IgD-negative memory B cell (primary cell): ENCODE results near the gene CCDC93. TPM values are rescaled to one million over a fixed set of nuclear protein-coding genes. Genes with fewer than 3 reads are reported as not detected.

Source experiments
- H3K27ac Mint-ChIP-seq, 3 donors: one replicate each; pipeline ENCODE4 v1.8.0; 2020 to 2022; ENCODE audit warnings: mild to moderate bottlenecking in 3 of 3, mixed read lengths in 3 of 3, moderate library complexity in 1 of 3
- H3K27me3 Mint-ChIP-seq: one replicate; pipeline ENCODE4 v1.8.0; 2021; ENCODE audit warnings: mixed read lengths
- H3K36me3 Mint-ChIP-seq: one replicate; pipeline ENCODE4 v1.8.0; 2020; ENCODE audit warnings: mild to moderate bottlenecking, mixed read lengths
- H3K4me1 Mint-ChIP-seq, 3 donors: one replicate each; pipeline ENCODE4 v1.8.0; 2020 to 2022; ENCODE audit warnings: mixed read lengths in 3 of 3, mild to moderate bottlenecking in 1 of 3
- H3K4me3 Mint-ChIP-seq, 4 donors: one replicate each; pipeline ENCODE4 v1.8.0; 2020 to 2022; ENCODE audit warnings: mild to moderate bottlenecking in 4 of 4, mixed read lengths in 4 of 4, moderate library complexity in 3 of 4
- H3K9me3 Mint-ChIP-seq, 3 donors: one replicate each; pipeline ENCODE4 v1.8.0; 2020 to 2021; ENCODE audit warnings: mixed read lengths in 3 of 3, mild to moderate bottlenecking in 1 of 3
- polyA plus RNA-seq: library from polyadenylated mRNA; unstranded; fragments of 300-500 nt; fragmentation: Illumina TruSeq; gene quantifications from one replicate; pipeline ENCODE4 v1.2.3, GENCODE V29; 2021

CCDC93 gene
- polyA plus RNA-seq, 1 donor from 2014 or later: 11.7 TPM

DNA sequence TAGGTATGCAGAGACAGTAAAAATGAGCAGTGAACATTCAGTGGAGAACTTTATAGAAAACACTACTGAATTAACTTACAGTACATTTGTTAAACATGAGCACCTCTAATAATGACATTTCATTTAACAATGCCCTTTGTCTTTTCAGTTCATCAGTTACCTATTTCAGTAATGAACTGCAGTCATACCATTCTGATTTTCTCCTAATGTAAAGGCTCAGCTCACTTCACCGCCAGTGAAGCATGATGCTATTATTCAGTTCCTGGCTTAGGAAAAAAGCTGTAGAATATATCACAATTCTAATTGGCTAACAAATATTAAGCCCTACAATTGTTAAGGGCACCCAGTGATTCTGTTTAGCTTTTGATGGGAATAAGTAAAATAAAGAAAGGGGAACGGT, 37.1 kb upstream of the CCDC93 start:
- H3K9me3 Mint-ChIP-seq: no peaks in the 10 kb centered on the region
- H3K4me3 Mint-ChIP-seq: no peak overlapping the region
- peak overlapping the region in 1 of 3 donors; percentile 53 for H3K27ac Mint-ChIP-seq
- H3K27me3 Mint-ChIP-seq: peaks cover 4% of the 10 kb centered on the region
- peaks cover 14 to 26% (median 15%) of the 10 kb centered on the region in 3 donors for H3K4me1 Mint-ChIP-seq
- no peaks in the 10 kb centered on the region for H3K36me3 Mint-ChIP-seq

- Mint-ChIP-seq H3K36me3 (no peaks in the 10 kb centered on the region), H3K27me3 (peaks cover 6% of the 10 kb centered on the region), H3K27ac (no peak overlapping the region), H3K4me1 (peaks cover 8 to 21% (median 11%) of the 10 kb centered on the region in 3 donors), H3K4me3 (no peak overlapping the region), H3K9me3 (no peaks in the 10 kb centered on the region)
These were observed 36.5 kb upstream of the CCDC93 start for GRCh38 chr2:118050386-118050785.

- H3K9me3 Mint-ChIP-seq: no peaks in the 10 kb centered on the region
- no peak overlapping the region for H3K4me3 Mint-ChIP-seq
- peaks cover 7% of the 10 kb centered on the region for H3K27me3 Mint-ChIP-seq
- no peak overlapping the region for H3K27ac Mint-ChIP-seq
- H3K36me3 Mint-ChIP-seq: no peaks in the 10 kb centered on the region
- peaks cover 2 to 14% (median 5%) of the 10 kb centered on the region in 3 donors for H3K4me1 Mint-ChIP-seq
These were observed 35.9 kb upstream of the CCDC93 start for GRCh38 chr2:118049816-118050140.

GRCh38 chr2:118049140-118049815, 35.4 kb upstream of the CCDC93 start:
- Mint-ChIP-seq H3K9me3 (no peaks in the 10 kb centered on the region), H3K36me3 (peaks cover 2% of the 10 kb centered on the region), H3K4me3 (no peak overlapping the region), H3K27ac (no peak overlapping the region), H3K4me1 (peaks cover 0 to 10% (median 3%) of the 10 kb centered on the region in 3 donors), H3K27me3 (peaks cover 12% of the 10 kb centered on the region)

DNA sequence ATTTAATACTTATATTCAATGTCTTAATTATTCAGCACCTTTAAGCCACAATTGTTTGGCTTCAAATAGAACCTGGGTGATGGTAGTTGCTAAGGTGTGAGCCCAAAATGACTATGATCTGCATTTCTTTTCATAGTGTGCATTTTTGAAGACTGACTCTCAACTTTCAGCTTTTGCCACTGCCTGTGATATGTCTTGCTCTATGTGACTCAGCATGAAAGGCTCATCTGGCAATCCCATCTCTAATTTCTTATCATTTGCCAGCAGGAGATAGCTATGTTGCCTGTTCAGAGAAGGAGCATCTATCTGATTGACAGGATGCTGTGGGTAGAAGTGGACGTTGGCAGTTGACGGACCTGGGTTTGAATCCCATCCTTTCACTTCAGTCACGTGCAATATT, 34.5 kb upstream of the CCDC93 start:
- Mint-ChIP-seq H3K27ac (no peak overlapping the region), H3K4me1 (peaks cover 0 to 10% (median 3%) of the 10 kb centered on the region in 3 donors), H3K9me3 (no peaks in the 10 kb centered on the region), H3K27me3 (peaks cover 18% of the 10 kb centered on the region), H3K36me3 (peaks cover 2% of the 10 kb centered on the region), H3K4me3 (no peak overlapping the region)

GRCh38 chr2:118047380-118047826, 33.5 kb upstream of the CCDC93 start:
- Mint-ChIP-seq H3K36me3 (peaks cover 4% of the 10 kb centered on the region), H3K27ac (no peak overlapping the region), H3K4me3 (no peak overlapping the region), H3K9me3 (no peaks in the 10 kb centered on the region), H3K27me3 (peaks cover 19% of the 10 kb centered on the region), H3K4me1 (peaks cover 0 to 10% (median 3%) of the 10 kb centered on the region in 3 donors)

DNA sequence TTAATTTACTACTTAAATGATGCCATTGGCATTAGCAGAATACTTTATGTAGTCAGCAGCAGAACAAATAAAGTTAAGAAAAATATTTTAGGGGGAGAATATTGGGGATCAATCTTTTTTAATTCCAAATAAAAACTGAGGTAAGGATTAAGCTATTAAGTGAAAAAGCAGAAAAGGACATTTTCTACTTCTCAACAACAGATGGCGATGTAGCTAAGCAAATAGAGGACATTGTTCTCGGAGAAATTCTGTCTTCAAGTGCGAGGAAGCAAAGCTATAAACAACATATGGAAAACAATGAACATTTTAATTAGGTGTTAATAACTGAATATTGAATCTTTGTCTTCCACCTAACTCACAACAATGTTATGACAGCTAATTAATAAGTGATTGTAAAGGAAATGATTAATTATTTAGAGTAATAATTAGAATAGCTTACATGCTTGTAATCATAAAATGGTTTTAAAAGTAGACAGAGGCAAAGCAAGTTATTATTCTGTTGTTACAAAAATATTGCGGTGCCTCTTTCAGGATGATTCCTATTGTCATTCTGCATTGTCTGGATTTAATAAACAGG, 32.9 kb upstream of the CCDC93 start:
- Mint-ChIP-seq H3K36me3 (peaks cover 4% of the 10 kb centered on the region), H3K4me1 (peaks cover 0 to 10% (median 3%) of the 10 kb centered on the region in 3 donors), H3K4me3 (no peak overlapping the region), H3K9me3 (no peaks in the 10 kb centered on the region), H3K27me3 (peaks cover 17% of the 10 kb centered on the region), H3K27ac (no peak overlapping the region)

DNA sequence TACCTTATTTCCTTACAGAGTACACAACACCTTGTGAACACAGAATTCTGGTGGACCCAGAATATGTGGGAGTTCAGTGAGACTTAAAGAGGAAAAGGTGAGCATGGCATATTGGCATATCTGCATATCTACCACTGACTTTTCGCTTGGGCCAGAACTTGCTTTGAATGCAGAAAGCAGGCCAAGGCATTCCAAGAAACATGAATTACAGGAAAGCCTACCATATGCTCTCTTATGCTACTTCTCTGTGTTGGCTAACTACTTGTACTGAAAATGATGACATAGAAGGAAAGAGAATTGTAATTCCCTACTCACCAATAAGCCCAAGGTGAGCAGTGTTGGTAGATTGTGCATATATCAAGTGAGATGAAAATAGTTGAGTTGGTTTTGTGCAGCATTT, 31.4 kb upstream of the CCDC93 start:
- Mint-ChIP-seq H3K27ac (no peak overlapping the region), H3K4me3 (no peak overlapping the region), H3K27me3 (peaks cover 16% of the 10 kb centered on the region), H3K9me3 (no peaks in the 10 kb centered on the region), H3K4me1 (peaks cover 0 to 10% (median 3%) of the 10 kb centered on the region in 3 donors), H3K36me3 (peaks cover 4% of the 10 kb centered on the region)

DNA sequence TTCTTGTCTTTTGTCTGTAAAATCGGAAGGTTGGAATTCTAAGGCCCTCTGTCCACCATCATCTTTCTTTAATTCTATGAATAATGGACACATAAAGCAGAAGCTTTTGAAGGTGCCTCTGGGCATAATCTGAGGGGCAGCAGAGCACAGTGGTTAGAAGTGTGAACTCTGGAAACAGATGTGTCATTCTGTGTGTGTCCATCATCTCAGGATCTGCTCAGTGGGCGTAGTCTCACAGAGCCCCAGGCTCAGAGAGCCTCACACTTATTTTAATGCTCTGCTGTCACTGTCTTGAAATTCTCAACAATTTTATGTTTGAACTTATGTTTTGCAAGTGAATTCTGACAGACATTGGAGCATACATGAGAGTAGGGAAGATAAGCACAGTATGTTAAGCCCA, 31.0 kb upstream of the CCDC93 start:
- no peak overlapping the region for H3K4me3 Mint-ChIP-seq
- H3K36me3 Mint-ChIP-seq: peaks cover 4% of the 10 kb centered on the region
- peaks cover 17% of the 10 kb centered on the region for H3K27me3 Mint-ChIP-seq
- H3K4me1 Mint-ChIP-seq: peaks cover 0 to 8% (median 3%) of the 10 kb centered on the region in 3 donors
- no peaks in the 10 kb centered on the region for H3K9me3 Mint-ChIP-seq
- H3K27ac Mint-ChIP-seq: no peak overlapping the region

- H3K4me3 Mint-ChIP-seq: no peak overlapping the region
- peaks cover 4% of the 10 kb centered on the region for H3K36me3 Mint-ChIP-seq
- peaks cover 0 to 4% (median 0%) of the 10 kb centered on the region in 3 donors for H3K4me1 Mint-ChIP-seq
- no peaks in the 10 kb centered on the region for H3K9me3 Mint-ChIP-seq
- H3K27me3 Mint-ChIP-seq: peaks cover 20% of the 10 kb centered on the region
- H3K27ac Mint-ChIP-seq: no peak overlapping the region
These were observed 30.3 kb upstream of the CCDC93 start for GRCh38 chr2:118044103-118044716.

DNA sequence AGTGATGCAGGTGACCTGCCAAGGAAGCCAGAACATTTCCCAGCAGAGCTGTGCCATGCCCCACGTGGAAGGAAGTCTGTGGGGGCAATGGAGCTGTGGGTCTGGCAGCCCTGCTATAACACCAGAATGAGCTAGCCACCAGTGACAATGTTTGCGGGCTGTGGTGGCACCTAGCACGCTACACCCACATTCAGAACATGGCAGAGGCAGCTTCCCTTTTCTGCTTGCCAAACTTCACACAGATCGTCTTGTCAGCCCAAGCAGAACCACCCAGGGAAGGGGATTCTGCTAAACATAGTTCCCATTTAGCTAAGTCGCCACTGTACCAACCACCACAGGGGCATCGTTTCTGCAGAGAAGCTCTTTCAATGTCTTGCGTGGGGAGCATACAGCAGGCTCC, 27.0 kb upstream of the CCDC93 start:
- H3K9me3 Mint-ChIP-seq: peaks cover 4 to 10% (median 8%) of the 10 kb centered on the region in 3 donors
- peaks cover 8% of the 10 kb centered on the region for H3K36me3 Mint-ChIP-seq
- H3K27ac Mint-ChIP-seq: no peak overlapping the region
- H3K27me3 Mint-ChIP-seq: peaks cover 23% of the 10 kb centered on the region
- no peaks in the 10 kb centered on the region for H3K4me1 Mint-ChIP-seq
- no peak overlapping the region for H3K4me3 Mint-ChIP-seq

DNA sequence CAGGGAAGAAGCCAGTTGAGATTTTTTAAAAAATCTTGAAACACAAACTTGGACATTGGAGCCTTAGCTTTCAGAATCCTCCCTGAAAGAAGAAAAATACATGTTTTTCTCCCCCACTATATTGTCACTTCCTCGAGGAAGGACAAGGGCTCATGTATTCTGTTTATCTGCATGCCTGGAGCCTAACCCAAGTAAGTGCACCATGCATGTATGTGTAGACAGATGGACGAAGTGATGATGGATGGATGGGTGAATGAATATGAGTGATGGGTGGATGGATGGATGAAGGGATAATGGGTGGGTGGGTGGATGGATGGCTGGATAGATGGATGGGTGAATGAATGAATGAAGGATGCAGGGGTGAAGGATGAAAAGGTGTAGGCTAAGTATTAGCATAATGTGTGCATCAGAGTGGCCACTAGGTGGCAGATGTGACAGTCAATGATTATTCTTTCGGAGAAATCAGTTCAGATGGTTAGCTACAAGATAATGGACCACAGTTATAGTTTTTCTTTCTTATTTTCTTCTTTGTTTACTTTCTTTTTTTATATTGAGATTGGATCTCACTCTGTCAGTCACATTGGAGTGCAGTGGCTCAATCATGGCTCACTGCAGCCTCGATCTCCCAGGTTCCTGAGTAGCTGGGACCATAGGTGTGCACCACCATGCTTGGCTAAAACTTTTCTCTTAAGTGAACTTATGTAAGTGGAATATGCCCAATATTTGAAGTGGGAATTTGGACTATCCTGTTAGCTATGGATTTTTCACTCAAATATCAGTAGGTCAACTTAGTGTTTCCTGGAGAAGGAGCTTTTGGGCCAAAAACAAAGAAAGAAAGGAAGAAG, 18.5 kb upstream of the CCDC93 start:
- Mint-ChIP-seq H3K27ac (peak overlapping the region in 1 of 3 donors; percentile 4), H3K4me3 (no peak overlapping the region), H3K27me3 (peaks cover 5% of the 10 kb centered on the region), H3K4me1 (peaks cover 0 to 5% (median 2%) of the 10 kb centered on the region in 3 donors), H3K9me3 (peaks cover 5 to 12% (median 10%) of the 10 kb centered on the region in 3 donors), H3K36me3 (peaks cover 6% of the 10 kb centered on the region)

- H3K4me1 Mint-ChIP-seq: peaks cover 0 to 5% (median 2%) of the 10 kb centered on the region in 3 donors
- H3K27ac Mint-ChIP-seq: no peak overlapping the region
- H3K9me3 Mint-ChIP-seq: peaks cover 3 to 8% (median 7%) of the 10 kb centered on the region in 3 donors
- H3K27me3 Mint-ChIP-seq: peaks cover 5% of the 10 kb centered on the region
- H3K4me3 Mint-ChIP-seq: no peak overlapping the region
- H3K36me3 Mint-ChIP-seq: peaks cover 5% of the 10 kb centered on the region
These were observed 17.7 kb upstream of the CCDC93 start for GRCh38 chr2:118031566-118031965.

DNA sequence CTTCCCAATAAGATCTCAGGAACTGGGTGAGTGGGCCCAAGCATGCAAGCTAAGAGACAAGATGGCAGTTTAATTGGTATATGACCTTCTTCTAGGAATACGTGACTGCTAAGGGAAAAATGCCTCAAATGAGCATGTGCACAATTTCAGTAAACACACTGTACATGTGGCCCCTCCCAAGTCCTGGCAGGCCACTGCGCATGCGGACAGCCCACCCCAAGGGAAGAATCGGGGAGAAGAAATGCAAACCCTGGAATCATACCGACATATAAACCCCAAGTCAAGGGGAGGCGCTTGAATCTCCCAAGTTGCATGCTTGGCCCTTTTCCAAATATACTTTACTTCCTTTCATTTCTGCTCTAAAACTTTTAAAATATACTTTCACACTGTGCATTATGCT, 15.2 kb upstream of the CCDC93 start:
- Mint-ChIP-seq H3K36me3 (peaks cover 2% of the 10 kb centered on the region), H3K27me3 (peaks cover 3% of the 10 kb centered on the region), H3K9me3 (no peaks in the 10 kb centered on the region), H3K4me3 (no peak overlapping the region), H3K27ac (no peak overlapping the region), H3K4me1 (peaks cover 0 to 7% (median 2%) of the 10 kb centered on the region in 3 donors)

GRCh38 chr2:118021356-118021755, 7.5 kb upstream of the CCDC93 start:
- no peaks in the 10 kb centered on the region for H3K9me3 Mint-ChIP-seq
- no peaks in the 10 kb centered on the region for H3K36me3 Mint-ChIP-seq
- peaks cover 5% of the 10 kb centered on the region for H3K27me3 Mint-ChIP-seq
- H3K4me3 Mint-ChIP-seq: no peak overlapping the region
- H3K27ac Mint-ChIP-seq: no peak overlapping the region
- H3K4me1 Mint-ChIP-seq: peaks cover 0 to 3% (median 0%) of the 10 kb centered on the region in 3 donors
